Measurements from ENCODE around the gene ANKRD44.
"Not testable (repeated sequence)": the region's sequence is repeated elsewhere in the genome, so short reads cannot be mapped to it uniquely, and the experiment has no call there.

The ANKRD44 gene

GRCh38 chr2:197010200-197011020 lies 300.2 kb downstream of the ANKRD44 start:
- POLR2A ChIA-PET = no interaction called here
- no peak for DNase-seq (ENCODE audit: extremely low spot score)
- TF ChIP-seq, protein P1, sequence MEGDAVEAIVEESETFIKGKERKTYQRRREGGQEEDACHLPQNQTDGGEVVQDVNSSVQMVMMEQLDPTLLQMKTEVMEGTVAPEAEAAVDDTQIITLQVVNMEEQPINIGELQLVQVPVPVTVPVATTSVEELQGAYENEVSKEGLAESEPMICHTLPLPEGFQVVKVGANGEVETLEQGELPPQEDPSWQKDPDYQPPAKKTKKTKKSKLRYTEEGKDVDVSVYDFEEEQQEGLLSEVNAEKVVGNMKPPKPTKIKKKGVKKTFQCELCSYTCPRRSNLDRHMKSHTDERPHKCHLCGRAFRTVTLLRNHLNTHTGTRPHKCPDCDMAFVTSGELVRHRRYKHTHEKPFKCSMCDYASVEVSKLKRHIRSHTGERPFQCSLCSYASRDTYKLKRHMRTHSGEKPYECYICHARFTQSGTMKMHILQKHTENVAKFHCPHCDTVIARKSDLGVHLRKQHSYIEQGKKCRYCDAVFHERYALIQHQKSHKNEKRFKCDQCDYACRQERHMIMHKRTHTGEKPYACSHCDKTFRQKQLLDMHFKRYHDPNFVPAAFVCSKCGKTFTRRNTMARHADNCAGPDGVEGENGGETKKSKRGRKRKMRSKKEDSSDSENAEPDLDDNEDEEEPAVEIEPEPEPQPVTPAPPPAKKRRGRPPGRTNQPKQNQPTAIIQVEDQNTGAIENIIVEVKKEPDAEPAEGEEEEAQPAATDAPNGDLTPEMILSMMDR (IDR thresholded peaks at IDR 0.05; ENCODE audit: control extremely low read depth, extremely low read depth, low read depth, missing control alignments) = no peak
- CTCF ChIA-PET = interaction anchor here (0.9 to 2.9 kb wide), 10 partner anchors 9 to 159 kb away, joined by 3 to 24 read pairs (median 4); no protein-coding TSS in a partner anchor

- DNase-seq (ENCODE audit: extremely low spot score) = not testable (repeated sequence)
These were observed 301.7 kb downstream of the ANKRD44 start for GRCh38 chr2:197008741-197009341.

GRCh38 chr2:197007716-197008628 lies 302.6 kb downstream of the ANKRD44 start:
- POLR2A ChIA-PET = interaction anchor here (0.6 kb wide), 1 partner anchor 162 kb away, joined by 3 read pairs; no protein-coding TSS in a partner anchor
- CTCF ChIA-PET = interaction anchor here (0.7 to 1.3 kb wide), 3 partner anchors 12 to 37 kb away, joined by 3 to 4 read pairs (median 3); no protein-coding TSS in a partner anchor
- TF ChIP-seq, protein P1 (IDR thresholded peaks at IDR 0.05; ENCODE audit: control extremely low read depth, extremely low read depth, low read depth, missing control alignments) = no peak
- DNase-seq (ENCODE audit: extremely low spot score) = no peak

More at GRCh38 chr2:197008741-197009341, 301.7 kb downstream of the ANKRD44 start:
- ChIA-PET POLR2A (interaction anchor here (0.6 kb wide), 1 partner anchor 161 kb away, joined by 3 read pairs; no protein-coding TSS in a partner anchor), CTCF (interaction anchor here (1.1 to 1.3 kb wide), 2 partner anchors 11 to 20 kb away, joined by 3 to 4 read pairs; no protein-coding TSS in a partner anchor)

DNA sequence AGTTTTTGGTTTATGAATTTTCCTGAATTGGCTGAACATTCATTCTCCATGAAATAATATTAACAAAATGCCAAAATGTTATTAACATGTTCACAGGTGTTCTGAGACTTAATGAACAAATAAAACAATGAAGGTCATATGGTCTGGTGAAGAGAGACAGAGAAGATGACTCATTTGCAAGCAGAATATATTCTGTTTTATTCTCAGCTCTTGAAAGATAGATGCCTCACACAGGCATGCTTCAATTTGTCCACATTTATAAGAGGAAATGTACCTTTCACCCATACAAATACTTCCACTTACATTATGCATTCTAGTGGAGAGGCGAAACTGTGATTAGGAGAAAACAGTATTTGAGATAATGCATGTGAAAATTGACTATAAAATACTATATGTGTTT lies 308.7 kb downstream of the ANKRD44 start:
- ChIA-PET POLR2A (no interaction called here), CTCF (interaction anchor here (1.0 kb wide), 1 partner anchor 10 kb away, joined by 4 read pairs; no protein-coding TSS in a partner anchor)
- TF ChIP-seq, protein P1 (IDR thresholded peaks at IDR 0.05; ENCODE audit: control extremely low read depth, extremely low read depth, low read depth, missing control alignments) = no peak
- DNase-seq (ENCODE audit: extremely low spot score) = no peak

DNA sequence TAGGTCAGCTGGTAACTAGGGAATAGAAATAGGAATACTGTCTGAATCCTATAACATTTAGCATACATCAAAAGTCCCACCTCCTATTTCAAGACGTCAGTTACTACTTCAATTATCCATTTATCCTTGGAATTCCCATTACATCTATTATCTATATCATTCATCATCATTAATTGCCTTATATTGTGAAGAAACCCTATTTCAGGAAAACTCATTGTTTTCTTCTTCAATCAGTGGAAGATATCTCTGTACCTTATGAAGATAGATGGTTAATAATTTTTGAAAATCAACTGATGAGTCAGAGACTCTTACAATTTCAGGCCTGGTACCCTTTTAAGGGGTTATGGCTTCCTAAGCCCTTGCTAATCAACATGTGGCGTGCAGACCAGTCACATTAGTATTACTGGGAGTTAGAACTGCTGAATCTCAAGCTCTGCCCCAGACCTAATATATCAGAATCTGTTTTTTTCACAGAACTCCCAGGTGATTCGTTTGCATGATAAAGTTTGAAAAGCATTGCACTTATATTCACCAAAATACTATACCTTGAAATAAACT lies 314.7 kb downstream of the ANKRD44 start:
- ChIA-PET CTCF (no interaction called here), POLR2A (no interaction called here)
- TF ChIP-seq, protein P1 (IDR thresholded peaks at IDR 0.05; ENCODE audit: control extremely low read depth, extremely low read depth, low read depth, missing control alignments) = no peak
- no peak for DNase-seq (ENCODE audit: extremely low spot score)

DNA sequence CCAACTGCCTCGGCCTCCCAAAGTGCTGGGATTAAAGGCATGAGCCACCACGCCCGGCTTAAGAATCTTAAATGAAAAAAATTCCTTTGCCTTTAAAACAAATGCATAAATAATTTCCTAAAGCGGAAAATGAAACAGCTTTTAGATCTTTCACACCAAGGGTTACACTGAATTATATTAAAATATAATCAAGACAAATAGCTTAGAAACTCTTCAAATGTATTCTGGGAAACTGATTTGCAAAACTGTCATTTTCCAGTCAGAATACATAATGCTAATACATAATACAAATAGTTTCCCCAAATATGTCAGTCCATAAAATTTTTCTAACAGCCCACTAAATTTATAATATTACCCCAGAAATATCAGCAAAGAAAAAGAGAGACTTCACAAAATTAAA lies 315.8 kb downstream of the ANKRD44 start:
- CTCF ChIA-PET = interaction anchor here (1.1 to 1.7 kb wide), 3 partner anchors 9 to 133 kb away, joined by 3 to 4 read pairs (median 3); no protein-coding TSS in a partner anchor
- TF ChIP-seq, protein P1 (IDR thresholded peaks at IDR 0.05; ENCODE audit: control extremely low read depth, extremely low read depth, low read depth, missing control alignments) = no peak
- POLR2A ChIA-PET = no interaction called here
- no peak for DNase-seq (ENCODE audit: extremely low spot score)
